IMR-90 (cell line): ENCODE results near the gene USP12.

Experiments used
- MXI1 ChIP-seq: IDR thresholded peaks from 2 replicates; pipeline ENCODE4 v1.6.1; 2012; ENCODE audit warnings: low read depth, mild to moderate bottlenecking, low read length, moderate library complexity, borderline replicate concordance
- TF ChIP-seq, protein P1 (sequence below): conservative IDR thresholded peaks from 2 replicates; pipeline ENCODE4 v1.5.1; 2012; ENCODE audit warnings: mild to moderate bottlenecking, low read depth, low read length, improper control_type of control experiment

DNA sequence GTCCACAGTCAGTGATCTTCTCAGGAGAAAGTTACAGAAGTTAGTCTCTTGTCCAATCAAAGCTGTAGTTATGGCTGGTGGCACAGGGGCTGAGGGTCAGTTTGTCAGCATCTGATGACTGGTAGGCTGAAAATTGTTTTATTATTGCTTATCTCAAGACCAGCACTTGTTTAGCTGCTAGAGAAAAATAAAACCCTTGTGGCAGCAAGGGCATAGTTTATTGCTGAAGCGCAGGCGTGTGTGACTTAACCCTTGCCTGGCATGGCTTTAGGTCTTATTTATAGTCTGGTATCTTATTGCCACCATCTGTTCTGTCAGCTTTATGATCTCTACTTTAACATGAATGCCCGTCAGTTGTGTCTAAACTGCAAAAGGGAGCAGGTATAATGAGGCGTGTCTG lies 154.7 kb downstream of the USP12 start:
- TF ChIP-seq, protein P1, sequence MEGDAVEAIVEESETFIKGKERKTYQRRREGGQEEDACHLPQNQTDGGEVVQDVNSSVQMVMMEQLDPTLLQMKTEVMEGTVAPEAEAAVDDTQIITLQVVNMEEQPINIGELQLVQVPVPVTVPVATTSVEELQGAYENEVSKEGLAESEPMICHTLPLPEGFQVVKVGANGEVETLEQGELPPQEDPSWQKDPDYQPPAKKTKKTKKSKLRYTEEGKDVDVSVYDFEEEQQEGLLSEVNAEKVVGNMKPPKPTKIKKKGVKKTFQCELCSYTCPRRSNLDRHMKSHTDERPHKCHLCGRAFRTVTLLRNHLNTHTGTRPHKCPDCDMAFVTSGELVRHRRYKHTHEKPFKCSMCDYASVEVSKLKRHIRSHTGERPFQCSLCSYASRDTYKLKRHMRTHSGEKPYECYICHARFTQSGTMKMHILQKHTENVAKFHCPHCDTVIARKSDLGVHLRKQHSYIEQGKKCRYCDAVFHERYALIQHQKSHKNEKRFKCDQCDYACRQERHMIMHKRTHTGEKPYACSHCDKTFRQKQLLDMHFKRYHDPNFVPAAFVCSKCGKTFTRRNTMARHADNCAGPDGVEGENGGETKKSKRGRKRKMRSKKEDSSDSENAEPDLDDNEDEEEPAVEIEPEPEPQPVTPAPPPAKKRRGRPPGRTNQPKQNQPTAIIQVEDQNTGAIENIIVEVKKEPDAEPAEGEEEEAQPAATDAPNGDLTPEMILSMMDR, result no peak
- TF ChIP-seq MXI1, result no peak
